HG03103 (cell line): ENCODE measurements around the gene OLIG2.

Experiments used
- ATAC-seq: cut with Tn5 transposase; IDR thresholded peaks from one replicate; pipeline ENCODE4 v1.9.1; 2021; ENCODE audit warnings: low read depth; ENCODE audit not compliant: unreplicated experiment

Gene OLIG2

GRCh38 chr21:33031152-33031911 is 5.6 kb downstream of the OLIG2 start:
- no peak for ATAC-seq

GRCh38 chr21:33032434-33033047 is 6.8 kb downstream of the OLIG2 start:
- ATAC-seq: no peak

- no peak for ATAC-seq
Measured at GRCh38 chr21:33033094-33033951, 7.6 kb downstream of the OLIG2 start.

GRCh38 chr21:33033961-33034413 is 8.3 kb downstream of the OLIG2 start:
- ATAC-seq: no peak

- no peak for ATAC-seq
Measured at GRCh38 chr21:33035147-33035546, 9.4 kb downstream of the OLIG2 start.

- ATAC-seq: no peak
Measured at GRCh38 chr21:33036430-33037162, 10.9 kb downstream of the OLIG2 start.

- ATAC-seq: no peak
Measured at GRCh38 chr21:33037501-33037900, 11.8 kb downstream of the OLIG2 start.

GRCh38 chr21:33039536-33039935 is 13.8 kb downstream of the OLIG2 start:
- ATAC-seq: no peak

- ATAC-seq: no peak
Measured at GRCh38 chr21:33040215-33040614, 14.5 kb downstream of the OLIG2 start.

- no peak for ATAC-seq
Measured at GRCh38 chr21:33041981-33042380, 16.2 kb downstream of the OLIG2 start.

- ATAC-seq: no peak
Measured at GRCh38 chr21:33042812-33043211, 17.1 kb downstream of the OLIG2 start.

GRCh38 chr21:33046455-33046854 is 20.7 kb downstream of the OLIG2 start:
- ATAC-seq: no peak

- ATAC-seq: no peak
Measured at GRCh38 chr21:33047231-33047630, 21.5 kb downstream of the OLIG2 start.

GRCh38 chr21:33051925-33052324 is 26.2 kb downstream of the OLIG2 start:
- no peak for ATAC-seq

- ATAC-seq: no peak
Measured at GRCh38 chr21:33053951-33054350, 28.2 kb downstream of the OLIG2 start.

- ATAC-seq: no peak
Measured at GRCh38 chr21:33055991-33056390, 30.3 kb downstream of the OLIG2 start.

- ATAC-seq: no peak
Measured at GRCh38 chr21:33057385-33057940, 31.7 kb downstream of the OLIG2 start.

GRCh38 chr21:33058527-33058926 is 32.8 kb downstream of the OLIG2 start:
- ATAC-seq: no peak

GRCh38 chr21:33058957-33059356 is 33.2 kb downstream of the OLIG2 start:
- no peak for ATAC-seq

- ATAC-seq: no peak
Measured at GRCh38 chr21:33059380-33059841, 33.7 kb downstream of the OLIG2 start.
